ENCODE results near the gene BLOC1S3.

BLOC1S3 gene

DNA sequence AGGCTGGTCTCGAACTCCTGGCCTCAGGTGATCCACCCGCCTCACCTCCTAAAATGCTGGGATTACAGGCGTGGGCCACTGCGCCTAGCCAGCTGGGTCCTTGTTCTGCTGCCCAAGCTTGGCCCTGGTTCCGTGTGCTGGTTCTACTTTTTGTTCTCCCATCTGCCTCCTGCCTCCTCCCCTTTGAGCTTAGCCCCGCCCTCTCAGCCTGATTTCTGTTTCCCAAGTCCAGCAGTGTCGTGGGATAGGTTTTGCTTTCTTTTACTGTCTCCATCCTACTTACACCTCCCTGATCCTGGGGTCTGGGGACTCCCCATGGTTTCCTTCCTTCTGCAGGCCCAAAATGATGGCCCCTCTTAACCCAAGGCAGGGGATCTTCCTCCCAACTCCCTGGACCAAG, 2.4 kb downstream of the BLOC1S3 start:
- H3K79me2 ChIP-seq (ENCODE audit: insufficient read depth, low read length), result peaks cover 21% of the 10 kb centered on the region; the same call in 1 of the 2 replicates
- no peak overlapping the region for H3K4me3 ChIP-seq (ENCODE audit: insufficient read depth, low read length, poor library complexity, severe bottlenecking)
- no peaks in the 10 kb centered on the region for H3K9me3 ChIP-seq (ENCODE audit: insufficient read depth, low read length)
- no peaks in the 10 kb centered on the region for H3K36me3 ChIP-seq (ENCODE audit: low read length)
- H2AFZ ChIP-seq (ENCODE audit: low read depth, low read length, severe bottlenecking), result no peak overlapping the region
- no peak overlapping the region for H3K9ac ChIP-seq (ENCODE audit: low read length)
- no peaks in the 10 kb centered on the region for H3K9me2 ChIP-seq (replicated peaks; ENCODE audit: insufficient read depth, low read length)
- TF ChIP-seq, protein P1, sequence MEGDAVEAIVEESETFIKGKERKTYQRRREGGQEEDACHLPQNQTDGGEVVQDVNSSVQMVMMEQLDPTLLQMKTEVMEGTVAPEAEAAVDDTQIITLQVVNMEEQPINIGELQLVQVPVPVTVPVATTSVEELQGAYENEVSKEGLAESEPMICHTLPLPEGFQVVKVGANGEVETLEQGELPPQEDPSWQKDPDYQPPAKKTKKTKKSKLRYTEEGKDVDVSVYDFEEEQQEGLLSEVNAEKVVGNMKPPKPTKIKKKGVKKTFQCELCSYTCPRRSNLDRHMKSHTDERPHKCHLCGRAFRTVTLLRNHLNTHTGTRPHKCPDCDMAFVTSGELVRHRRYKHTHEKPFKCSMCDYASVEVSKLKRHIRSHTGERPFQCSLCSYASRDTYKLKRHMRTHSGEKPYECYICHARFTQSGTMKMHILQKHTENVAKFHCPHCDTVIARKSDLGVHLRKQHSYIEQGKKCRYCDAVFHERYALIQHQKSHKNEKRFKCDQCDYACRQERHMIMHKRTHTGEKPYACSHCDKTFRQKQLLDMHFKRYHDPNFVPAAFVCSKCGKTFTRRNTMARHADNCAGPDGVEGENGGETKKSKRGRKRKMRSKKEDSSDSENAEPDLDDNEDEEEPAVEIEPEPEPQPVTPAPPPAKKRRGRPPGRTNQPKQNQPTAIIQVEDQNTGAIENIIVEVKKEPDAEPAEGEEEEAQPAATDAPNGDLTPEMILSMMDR (IDR thresholded peaks at IDR 0.05; ENCODE audit: insufficient read depth, low read length, poor library complexity, severe bottlenecking), result no peak
- no peak for TF ChIP-seq EZH2phosphoT487 (conservative IDR thresholded peaks at IDR 0.05; ENCODE audit: low read length)
- H3K4me2 ChIP-seq (ENCODE audit: low read depth, low read length, poor library complexity, severe bottlenecking), result no peak overlapping the region
- no peak overlapping the region for H3K27ac ChIP-seq (ENCODE audit: low read depth, low read length)
- no peaks in the 10 kb centered on the region for H3K27me3 ChIP-seq (ENCODE audit: low read length)
- H4K20me1 ChIP-seq (ENCODE audit: low read depth, low read length), result no peaks in the 10 kb centered on the region
- H3F3A ChIP-seq (ENCODE audit: insufficient read depth), result no peaks in the 10 kb centered on the region

DNA sequence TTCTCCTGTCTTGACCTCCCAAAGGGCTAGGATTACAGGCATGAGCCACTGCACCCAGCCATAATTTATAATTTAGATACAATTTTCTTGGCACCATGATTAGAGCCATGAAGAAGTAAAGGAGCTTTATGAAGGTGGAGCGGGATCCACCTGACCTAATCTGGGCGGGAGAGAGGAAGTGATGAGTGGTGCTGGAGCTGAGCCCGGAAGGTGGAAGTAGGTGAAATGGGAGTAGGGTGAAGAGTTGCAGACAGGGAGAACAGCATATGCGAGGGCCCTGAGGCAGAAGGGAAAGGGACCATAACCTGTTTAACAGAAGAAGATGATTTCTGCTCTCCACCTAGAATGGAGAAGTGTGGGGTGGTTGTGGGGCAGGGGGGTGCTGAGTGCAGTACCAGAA, 4.2 kb downstream of the BLOC1S3 start:
- Histone ChIP-seq H3K79me2 (ENCODE audit: insufficient read depth, low read length) (peaks cover 21% of the 10 kb centered on the region; the same call in 1 of the 2 replicates), H4K20me1 (ENCODE audit: low read depth, low read length) (no peaks in the 10 kb centered on the region), H3K9me2 (replicated peaks; ENCODE audit: insufficient read depth, low read length) (no peaks in the 10 kb centered on the region), H3K27ac (ENCODE audit: low read depth, low read length) (no peak overlapping the region), H3F3A (ENCODE audit: insufficient read depth) (no peaks in the 10 kb centered on the region), H3K9me3 (ENCODE audit: insufficient read depth, low read length) (no peaks in the 10 kb centered on the region), H3K36me3 (ENCODE audit: low read length) (no peaks in the 10 kb centered on the region), H3K4me3 (ENCODE audit: insufficient read depth, low read length, poor library complexity, severe bottlenecking) (no peak overlapping the region), H2AFZ (ENCODE audit: low read depth, low read length, severe bottlenecking) (no peak overlapping the region), H3K4me2 (ENCODE audit: low read depth, low read length, poor library complexity, severe bottlenecking) (no peak overlapping the region), H3K9ac (ENCODE audit: low read length) (no peak overlapping the region), H3K27me3 (ENCODE audit: low read length) (no peaks in the 10 kb centered on the region)
- no peak for TF ChIP-seq EZH2phosphoT487 (conservative IDR thresholded peaks at IDR 0.05; ENCODE audit: low read length)

DNA sequence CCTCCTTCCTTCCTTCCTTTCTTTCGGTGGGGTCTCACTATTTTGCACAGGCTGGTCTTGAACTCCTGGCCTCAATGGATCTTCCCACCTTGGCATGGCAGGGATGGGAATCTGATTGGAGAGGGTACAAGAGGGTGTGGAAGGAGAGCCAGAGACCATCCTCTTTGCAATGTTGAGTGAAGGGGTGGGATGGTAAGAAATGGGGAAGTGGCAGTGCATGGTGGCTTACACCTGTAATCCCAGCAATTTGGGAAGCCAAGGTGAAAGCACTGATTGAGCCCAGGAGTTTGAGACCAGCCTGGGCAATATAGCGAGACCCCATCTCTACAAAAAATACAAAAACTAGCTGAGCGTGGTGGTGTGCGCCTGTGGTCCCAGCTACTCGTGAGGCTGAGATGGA, 5.5 kb downstream of the BLOC1S3 start:
- Histone ChIP-seq H3K4me3 (ENCODE audit: insufficient read depth, low read length, poor library complexity, severe bottlenecking) (no peak overlapping the region), H3K79me2 (ENCODE audit: insufficient read depth, low read length) (peaks cover 18% of the 10 kb centered on the region; the same call in 1 of the 2 replicates), H3K9me2 (replicated peaks; ENCODE audit: insufficient read depth, low read length) (no peaks in the 10 kb centered on the region), H3K4me2 (ENCODE audit: low read depth, low read length, poor library complexity, severe bottlenecking) (no peak overlapping the region), H3F3A (ENCODE audit: insufficient read depth) (no peaks in the 10 kb centered on the region), H3K9ac (ENCODE audit: low read length) (no peak overlapping the region), H4K20me1 (ENCODE audit: low read depth, low read length) (no peaks in the 10 kb centered on the region), H3K27ac (ENCODE audit: low read depth, low read length) (no peak overlapping the region), H3K36me3 (ENCODE audit: low read length) (no peaks in the 10 kb centered on the region), H3K9me3 (ENCODE audit: insufficient read depth, low read length) (no peaks in the 10 kb centered on the region), H3K27me3 (ENCODE audit: low read length) (no peaks in the 10 kb centered on the region), H2AFZ (ENCODE audit: low read depth, low read length, severe bottlenecking) (no peak overlapping the region)
- TF ChIP-seq, protein P1 (IDR thresholded peaks at IDR 0.05; ENCODE audit: insufficient read depth, low read length, poor library complexity, severe bottlenecking), result no peak
- no peak for TF ChIP-seq EZH2phosphoT487 (conservative IDR thresholded peaks at IDR 0.05; ENCODE audit: low read length)

DNA sequence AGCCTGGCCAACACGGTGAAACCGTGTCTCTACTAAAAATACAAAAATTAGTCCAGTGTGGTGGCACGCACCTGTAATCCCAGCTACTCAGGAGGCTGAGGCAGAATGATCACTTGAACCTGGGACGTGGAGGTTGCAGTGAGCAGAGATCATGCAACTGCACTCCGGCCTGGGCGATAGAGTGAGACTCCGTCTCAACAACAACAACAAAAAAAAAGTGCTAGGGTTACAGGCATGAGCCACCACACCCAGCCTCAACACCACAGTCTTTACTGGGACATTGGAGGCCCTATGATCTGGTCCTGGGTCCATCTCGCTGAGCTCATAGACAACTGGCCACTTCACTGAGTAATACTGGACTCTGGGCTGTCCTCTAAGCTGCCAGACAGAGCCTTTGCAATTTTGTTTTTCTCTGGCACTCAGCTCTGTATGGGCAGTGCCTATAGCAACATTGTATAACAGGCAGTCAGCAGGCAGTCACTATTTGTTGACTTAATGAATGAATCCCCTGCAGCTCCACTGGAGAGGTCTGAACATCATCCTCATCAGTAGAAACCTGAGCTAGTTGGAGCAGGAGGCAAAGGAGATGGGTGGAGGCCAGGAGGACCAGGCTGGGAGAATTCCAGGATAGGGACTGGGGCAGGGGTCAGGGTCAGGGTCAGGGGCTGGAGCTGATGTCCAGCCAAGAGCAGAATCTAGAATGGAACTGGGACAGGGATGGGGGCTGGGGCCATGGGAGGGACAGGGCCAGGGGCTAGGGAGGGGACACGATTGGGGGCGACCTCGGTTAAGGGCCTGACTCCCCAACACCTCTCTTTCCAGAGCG, 8.1 kb downstream of the BLOC1S3 start:
- H3K36me3 ChIP-seq (ENCODE audit: low read length), result no peaks in the 10 kb centered on the region
- H3K4me3 ChIP-seq (ENCODE audit: insufficient read depth, low read length, poor library complexity, severe bottlenecking), result no peak overlapping the region
- no peaks in the 10 kb centered on the region for H3K9me3 ChIP-seq (ENCODE audit: insufficient read depth, low read length)
- H3K9ac ChIP-seq (ENCODE audit: low read length), result no peak overlapping the region
- no peaks in the 10 kb centered on the region for H3K27me3 ChIP-seq (ENCODE audit: low read length)
- no peak overlapping the region for H3K4me2 ChIP-seq (ENCODE audit: low read depth, low read length, poor library complexity, severe bottlenecking)
- TF ChIP-seq, protein P1 (IDR thresholded peaks at IDR 0.05; ENCODE audit: insufficient read depth, low read length, poor library complexity, severe bottlenecking), result no peak
- H2AFZ ChIP-seq (ENCODE audit: low read depth, low read length, severe bottlenecking), result no peak overlapping the region
- no peaks in the 10 kb centered on the region for H3K9me2 ChIP-seq (replicated peaks; ENCODE audit: insufficient read depth, low read length)
- no peaks in the 10 kb centered on the region for H3F3A ChIP-seq (ENCODE audit: insufficient read depth)
- H3K79me2 ChIP-seq (ENCODE audit: insufficient read depth, low read length), result peaks cover 1% of the 10 kb centered on the region; the same call in 1 of the 2 replicates
- no peak overlapping the region for H3K27ac ChIP-seq (ENCODE audit: low read depth, low read length)
- H4K20me1 ChIP-seq (ENCODE audit: low read depth, low read length), result no peaks in the 10 kb centered on the region

Measured in SU-DHL-6 (cell line).